ENCODE data around the gene DHRSX.

DNA sequence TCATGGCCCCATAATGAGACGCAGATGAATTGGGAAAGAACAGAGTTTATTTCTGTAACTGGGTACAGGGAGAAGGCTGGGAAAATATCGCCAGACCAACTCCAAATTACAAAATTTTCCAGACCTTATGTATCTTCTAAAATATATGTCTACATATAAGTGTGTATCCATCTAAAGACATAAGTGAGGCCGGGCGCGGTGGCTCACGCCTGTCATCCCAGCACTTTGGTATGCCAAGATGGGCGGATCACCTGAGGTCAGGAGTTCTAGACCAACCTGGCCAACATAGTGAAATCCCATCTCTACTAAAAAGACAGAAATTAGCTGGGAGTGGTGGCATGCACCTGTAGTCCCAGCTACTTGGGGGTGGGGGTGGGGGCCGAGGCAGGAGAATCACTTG is 11.7 kb upstream of the DHRSX start:
- TF ChIP-seq, protein P1, sequence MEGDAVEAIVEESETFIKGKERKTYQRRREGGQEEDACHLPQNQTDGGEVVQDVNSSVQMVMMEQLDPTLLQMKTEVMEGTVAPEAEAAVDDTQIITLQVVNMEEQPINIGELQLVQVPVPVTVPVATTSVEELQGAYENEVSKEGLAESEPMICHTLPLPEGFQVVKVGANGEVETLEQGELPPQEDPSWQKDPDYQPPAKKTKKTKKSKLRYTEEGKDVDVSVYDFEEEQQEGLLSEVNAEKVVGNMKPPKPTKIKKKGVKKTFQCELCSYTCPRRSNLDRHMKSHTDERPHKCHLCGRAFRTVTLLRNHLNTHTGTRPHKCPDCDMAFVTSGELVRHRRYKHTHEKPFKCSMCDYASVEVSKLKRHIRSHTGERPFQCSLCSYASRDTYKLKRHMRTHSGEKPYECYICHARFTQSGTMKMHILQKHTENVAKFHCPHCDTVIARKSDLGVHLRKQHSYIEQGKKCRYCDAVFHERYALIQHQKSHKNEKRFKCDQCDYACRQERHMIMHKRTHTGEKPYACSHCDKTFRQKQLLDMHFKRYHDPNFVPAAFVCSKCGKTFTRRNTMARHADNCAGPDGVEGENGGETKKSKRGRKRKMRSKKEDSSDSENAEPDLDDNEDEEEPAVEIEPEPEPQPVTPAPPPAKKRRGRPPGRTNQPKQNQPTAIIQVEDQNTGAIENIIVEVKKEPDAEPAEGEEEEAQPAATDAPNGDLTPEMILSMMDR (IDR thresholded peaks at IDR 0.05) = no peak
- no peak for TF ChIP-seq EZH2 (IDR thresholded peaks at IDR 0.05; ENCODE audit: borderline replicate concordance, insufficient read depth, low read depth, low read length, poor library complexity, severe bottlenecking)
